Activated CD4-positive, alpha-beta T cell treated with anti-CD3 and anti-CD28 coated beads for 36 hours (primary cell): Measurements from ENCODE around the gene ABCA10. TPM values are rescaled to one million over a fixed set of nuclear protein-coding genes. Genes with fewer than 3 reads are reported as not detected.
"Not testable (repeated sequence)": the region's sequence is repeated elsewhere in the genome, so short reads cannot be mapped to it uniquely, and the experiment has no call there.

Source experiments
- ATAC-seq: fragments of 200-7000 bp; cut with Tn5 transposase; one replicate; pipeline ENCODE4 v1.10.0; 2021; ENCODE audit warnings: mild to moderate bottlenecking, moderate library complexity
- CTCF ChIA-PET: fragments of 350-600 bp; sonication (Branson Sonifier 250); formaldehyde crosslinking; loops from one replicate; lab custom pipeline; 2021; ENCODE audit warnings: antibody characterized with exemption; lab: Charles Lee
- POLR2A ChIA-PET: fragments of 350-600 bp; sonication (Branson Sonifier 250); formaldehyde crosslinking; loops from one replicate; lab custom pipeline; 2021; ENCODE audit warnings: antibody characterized with exemption, inconsistent platforms; lab: Charles Lee
- DNase-seq: peaks from one replicate; pipeline ENCODE4 v3.0.0-alpha.2; 2020
- H3K27ac Mint-ChIP-seq: one replicate; pipeline ENCODE4 v1.8.0; 2021; ENCODE audit warnings: mixed read lengths
- H3K27me3 Mint-ChIP-seq: one replicate; pipeline ENCODE4 v1.8.0; 2021; ENCODE audit warnings: mixed read lengths
- H3K36me3 Mint-ChIP-seq: one replicate; pipeline ENCODE4 v1.8.0; 2021; ENCODE audit warnings: low read depth, mixed read lengths
- H3K4me1 Mint-ChIP-seq: one replicate; pipeline ENCODE4 v1.8.0; 2021; ENCODE audit warnings: mixed read lengths
- H3K4me3 Mint-ChIP-seq: one replicate; pipeline ENCODE4 v1.8.0; 2021; ENCODE audit warnings: mild to moderate bottlenecking, moderate library complexity, mixed read lengths
- H3K9me3 Mint-ChIP-seq: one replicate; pipeline ENCODE4 v1.8.0; 2021; ENCODE audit warnings: low read depth, mixed read lengths
- intact Hi-C, 2 experiments: fragments of 100-400 bp; cut with DNase I in 1 of 2; cut with micrococcal nuclease in 1 of 2; formaldehyde crosslinking; loops; one replicate each; pipeline versions ENCODE4 v1.14.2 to v1.15.1; 2022 to 2024; cut with DNase I, micrococcal nuclease
- total RNA-seq, 2 experiments: library from RNA; stranded (reverse); gene quantifications; one replicate each; pipeline ENCODE4 v1.2.3, GENCODE V29; 2021

The ABCA10 gene
- total RNA-seq, 2 experiments from 2014 or later, result 0.27 to 0.32 TPM

- Mint-ChIP-seq H3K4me3 (no peak overlapping the region), H3K27ac (no peak overlapping the region), H3K36me3 (no peaks in the 10 kb centered on the region), H3K4me1 (peaks cover 9% of the 10 kb centered on the region), H3K27me3 (no peaks in the 10 kb centered on the region), H3K9me3 (peaks cover 6% of the 10 kb centered on the region)
- DNase-seq (no peak), ATAC-seq (no peak)
- CTCF ChIA-PET, result interaction anchor here (0.6 kb wide), 1 partner anchor 923 kb away, joined by 4 read pairs; no protein-coding TSS in a partner anchor
- intact Hi-C loops, result no loop called here
- POLR2A ChIA-PET, result no interaction called here
Observed at GRCh38 chr17:69227541-69227940, 1.1 kb downstream of the ABCA10 start.

- ChIA-PET CTCF (interaction anchor here (0.8 kb wide), 1 partner anchor 89 kb away, joined by 4 read pairs; no protein-coding TSS in a partner anchor), POLR2A (no interaction called here)
- Mint-ChIP-seq H3K36me3 (no peaks in the 10 kb centered on the region), H3K27ac (no peak overlapping the region), H3K4me3 (no peak overlapping the region), H3K4me1 (peaks cover 9% of the 10 kb centered on the region), H3K27me3 (no peaks in the 10 kb centered on the region), H3K9me3 (no peaks in the 10 kb centered on the region)
- intact Hi-C loops, result no loop called here
- no peak for ATAC-seq
- DNase-seq, result no peak
Observed at GRCh38 chr17:69223809-69224208, 4.8 kb downstream of the ABCA10 start.

- no peaks in the 10 kb centered on the region for H3K36me3 Mint-ChIP-seq
- no peaks in the 10 kb centered on the region for H3K27me3 Mint-ChIP-seq
- CTCF ChIA-PET, result no interaction called here
- H3K27ac Mint-ChIP-seq, result no peak overlapping the region
- H3K4me3 Mint-ChIP-seq, result no peak overlapping the region
- DNase-seq, result no peak
- intact Hi-C loops, result no loop called here
- H3K4me1 Mint-ChIP-seq, result peaks cover 9% of the 10 kb centered on the region
- no peak for ATAC-seq
- POLR2A ChIA-PET, result no interaction called here
- no peaks in the 10 kb centered on the region for H3K9me3 Mint-ChIP-seq
Observed at GRCh38 chr17:69222707-69223258, 5.8 kb downstream of the ABCA10 start.

GRCh38 chr17:69220098-69220497 lies 8.5 kb downstream of the ABCA10 start:
- Mint-ChIP-seq H3K9me3 (no peaks in the 10 kb centered on the region), H3K4me1 (peaks cover 6% of the 10 kb centered on the region), H3K36me3 (no peaks in the 10 kb centered on the region), H3K27me3 (no peaks in the 10 kb centered on the region), H3K4me3 (no peak overlapping the region), H3K27ac (no peak overlapping the region)
- intact Hi-C loops, result no loop called here
- ChIA-PET CTCF (interaction anchor here (1.5 kb wide), 1 partner anchor 16 kb away, joined by 3 read pairs; no protein-coding TSS in a partner anchor), POLR2A (no interaction called here)
- DNase-seq (no peak), ATAC-seq (no peak)

DNA sequence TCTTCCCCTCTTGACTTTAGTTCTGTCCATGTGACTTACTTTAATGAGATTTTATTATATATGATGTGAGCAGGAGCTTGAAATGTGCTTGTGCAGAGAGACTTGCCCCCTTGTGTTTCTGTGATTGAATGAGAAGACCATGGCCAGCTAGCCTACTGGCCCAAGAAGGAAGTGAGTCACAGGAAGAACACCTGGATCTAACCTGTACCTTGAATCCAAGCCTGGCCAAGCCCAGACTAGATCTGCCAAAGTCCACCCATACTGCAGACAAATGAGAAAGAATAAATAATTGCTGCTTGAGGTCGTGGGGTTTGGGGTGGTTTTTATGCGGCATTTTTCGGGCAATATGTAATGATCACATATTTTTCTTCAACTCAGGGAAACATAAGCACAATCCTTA lies 9.6 kb downstream of the ABCA10 start:
- no peak for ATAC-seq
- ChIA-PET CTCF (no interaction called here), POLR2A (no interaction called here)
- H3K27me3 Mint-ChIP-seq, result no peaks in the 10 kb centered on the region
- no peaks in the 10 kb centered on the region for H3K9me3 Mint-ChIP-seq
- no peak overlapping the region for H3K27ac Mint-ChIP-seq
- peaks cover 6% of the 10 kb centered on the region for H3K4me1 Mint-ChIP-seq
- H3K4me3 Mint-ChIP-seq, result no peak overlapping the region
- DNase-seq, result no peak
- H3K36me3 Mint-ChIP-seq, result no peaks in the 10 kb centered on the region
- intact Hi-C loops, result no loop called here

DNA sequence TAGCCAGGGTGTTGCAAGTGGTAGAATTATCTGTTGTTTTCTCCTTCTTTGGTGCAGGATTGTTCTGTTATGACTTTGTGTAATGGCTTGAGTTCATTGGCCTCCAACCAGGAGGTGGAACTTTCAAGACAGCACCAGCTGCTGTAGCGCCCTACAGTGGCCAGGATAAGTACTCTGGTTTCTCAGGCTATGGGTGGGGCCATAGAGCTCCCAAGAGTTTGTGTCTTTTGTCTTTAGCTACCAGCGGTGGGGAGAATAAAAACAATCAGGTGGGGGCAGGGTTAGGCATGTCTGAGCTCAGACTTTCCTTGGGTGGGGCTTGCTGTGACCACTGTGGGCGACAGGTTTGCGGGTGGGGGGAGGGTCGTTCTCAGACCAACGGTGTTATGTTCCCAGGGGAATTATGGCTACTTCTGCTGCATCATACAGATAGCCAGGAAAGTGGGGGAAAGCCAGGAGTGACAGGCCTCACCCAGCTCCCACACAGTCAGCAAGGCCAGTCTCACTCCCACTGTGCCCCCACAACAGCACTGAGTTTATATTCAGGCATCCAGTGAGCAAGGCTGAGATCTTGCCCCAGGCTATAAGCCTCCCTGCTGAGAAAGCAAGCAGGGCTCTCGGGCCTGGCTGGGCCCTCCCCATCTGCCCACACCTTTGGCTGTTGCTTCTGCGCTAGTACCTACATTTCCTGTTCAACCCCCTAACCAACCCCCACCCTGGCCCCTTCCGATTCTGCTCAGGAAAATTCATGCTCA lies 15.4 kb downstream of the ABCA10 start:
- no peaks in the 10 kb centered on the region for H3K4me1 Mint-ChIP-seq
- intact Hi-C loops, result no loop called here
- CTCF ChIA-PET, result interaction anchor here (0.6 kb wide), 1 partner anchor 31 kb away, joined by 3 read pairs; no protein-coding TSS in a partner anchor
- POLR2A ChIA-PET, result no interaction called here
- ATAC-seq (no peak), DNase-seq (no peak)
- H3K27ac Mint-ChIP-seq, result no peak overlapping the region
- no peaks in the 10 kb centered on the region for H3K9me3 Mint-ChIP-seq
- H3K4me3 Mint-ChIP-seq, result no peak overlapping the region
- H3K36me3 Mint-ChIP-seq, result no peaks in the 10 kb centered on the region
- H3K27me3 Mint-ChIP-seq, result no peaks in the 10 kb centered on the region

- H3K4me3 Mint-ChIP-seq, result no peak overlapping the region
- CTCF ChIA-PET, result no interaction called here
- no peak overlapping the region for H3K27ac Mint-ChIP-seq
- no peaks in the 10 kb centered on the region for H3K27me3 Mint-ChIP-seq
- H3K9me3 Mint-ChIP-seq, result no peaks in the 10 kb centered on the region
- ATAC-seq, result no peak
- intact Hi-C loops, result no loop called here
- no peaks in the 10 kb centered on the region for H3K4me1 Mint-ChIP-seq
- POLR2A ChIA-PET, result no interaction called here
- no peaks in the 10 kb centered on the region for H3K36me3 Mint-ChIP-seq
- no peak for DNase-seq
Observed at GRCh38 chr17:69208640-69209039, 20.0 kb downstream of the ABCA10 start.

DNA sequence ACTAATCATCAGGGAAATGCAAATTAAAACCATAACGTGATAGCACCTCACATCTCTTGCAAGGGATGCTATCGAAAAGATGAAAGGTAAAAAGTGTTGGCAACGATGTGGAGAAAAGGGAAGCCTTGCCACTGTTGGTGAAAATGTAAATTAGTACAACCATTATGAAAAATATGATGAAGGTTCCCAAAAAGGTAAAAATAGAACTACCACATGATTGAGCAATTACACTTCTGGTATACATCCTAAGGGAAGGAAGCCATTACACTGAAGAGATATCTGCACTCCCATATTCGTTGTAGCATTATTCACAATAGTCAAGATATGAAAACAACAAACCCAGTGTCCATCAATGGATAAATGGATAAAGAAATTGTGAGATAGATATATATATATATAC lies 21.5 kb downstream of the ABCA10 start:
- H3K27me3 Mint-ChIP-seq, result no peaks in the 10 kb centered on the region
- intact Hi-C loops, result no loop called here
- no peak for DNase-seq
- CTCF ChIA-PET, result no interaction called here
- no peaks in the 10 kb centered on the region for H3K9me3 Mint-ChIP-seq
- no peaks in the 10 kb centered on the region for H3K4me1 Mint-ChIP-seq
- no peak overlapping the region for H3K4me3 Mint-ChIP-seq
- no peak for ATAC-seq
- no peak overlapping the region for H3K27ac Mint-ChIP-seq
- H3K36me3 Mint-ChIP-seq, result no peaks in the 10 kb centered on the region
- POLR2A ChIA-PET, result no interaction called here

DNA sequence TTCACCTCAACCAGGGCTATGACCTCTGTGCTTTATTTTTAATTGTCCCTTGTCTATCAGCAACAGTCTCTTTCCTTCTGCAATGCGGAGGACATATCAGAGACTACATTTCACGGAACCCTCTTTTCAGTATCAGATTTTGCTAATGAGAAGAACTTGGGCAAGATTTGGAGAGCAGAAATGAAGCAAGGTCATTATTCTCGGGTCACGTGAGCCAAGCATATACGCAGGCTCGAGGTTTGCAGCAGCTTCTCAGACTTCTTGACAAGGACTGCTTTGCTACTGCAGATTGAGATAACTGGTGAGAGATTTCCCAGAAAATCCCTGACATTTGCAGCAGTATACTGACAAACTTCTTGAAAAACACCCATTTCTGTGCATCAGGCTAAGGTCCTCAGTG lies 30.4 kb downstream of the ABCA10 start:
- Mint-ChIP-seq H3K27ac (no peak overlapping the region), H3K9me3 (no peaks in the 10 kb centered on the region), H3K27me3 (no peaks in the 10 kb centered on the region), H3K36me3 (no peaks in the 10 kb centered on the region), H3K4me1 (no peaks in the 10 kb centered on the region), H3K4me3 (no peak overlapping the region)
- ATAC-seq, result no peak
- DNase-seq, result no peak
- intact Hi-C loops, result no loop called here
- ChIA-PET CTCF (no interaction called here), POLR2A (no interaction called here)

DNA sequence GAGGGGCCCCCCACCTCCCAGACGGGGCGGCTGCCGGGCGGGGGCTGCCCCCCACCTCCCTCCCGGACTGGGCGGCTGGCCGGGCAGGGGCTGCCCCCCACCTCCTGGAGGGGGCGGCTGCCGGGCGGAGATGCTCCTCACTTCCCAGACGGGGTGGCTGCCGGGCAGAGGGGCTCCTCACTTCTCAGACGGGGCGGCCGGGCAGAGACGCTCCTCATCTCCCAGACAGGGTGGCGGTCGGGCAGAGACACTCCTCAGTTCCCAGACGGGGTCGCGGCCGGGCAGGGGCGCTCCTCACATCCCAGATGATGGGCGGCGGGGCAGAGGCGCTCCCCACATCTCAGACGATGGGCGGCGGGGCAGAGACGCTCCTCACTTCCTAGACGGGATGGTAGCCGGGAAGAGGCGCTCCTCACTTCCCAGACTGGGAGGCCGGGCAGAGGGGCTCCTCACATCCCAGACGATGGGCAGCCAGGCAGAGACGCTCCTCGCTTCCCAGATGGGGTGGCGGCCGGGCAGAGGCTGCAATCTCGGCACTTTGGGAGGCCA lies 32.4 kb downstream of the ABCA10 start:
- H3K27me3 Mint-ChIP-seq, ATAC-seq, H3K4me1 Mint-ChIP-seq, intact Hi-C loops, CTCF ChIA-PET, H3K4me3 Mint-ChIP-seq, H3K36me3 Mint-ChIP-seq, POLR2A ChIA-PET, H3K27ac Mint-ChIP-seq, DNase-seq, H3K9me3 Mint-ChIP-seq: not testable (repeated sequence)

GRCh38 chr17:69192754-69193153 lies 35.9 kb downstream of the ABCA10 start:
- no peak for ATAC-seq
- ChIA-PET POLR2A (no interaction called here), CTCF (no interaction called here)
- Mint-ChIP-seq H3K27ac (no peak overlapping the region), H3K4me1 (no peaks in the 10 kb centered on the region), H3K9me3 (no peaks in the 10 kb centered on the region), H3K27me3 (no peaks in the 10 kb centered on the region), H3K36me3 (no peaks in the 10 kb centered on the region), H3K4me3 (no peak overlapping the region)
- intact Hi-C loops, result no loop called here
- DNase-seq, result no peak

GRCh38 chr17:69188796-69189195 lies 39.8 kb downstream of the ABCA10 start:
- no peak for ATAC-seq
- POLR2A ChIA-PET, result no interaction called here
- CTCF ChIA-PET, result no interaction called here
- Mint-ChIP-seq H3K4me1 (no peaks in the 10 kb centered on the region), H3K27me3 (no peaks in the 10 kb centered on the region), H3K27ac (no peak overlapping the region), H3K9me3 (no peaks in the 10 kb centered on the region), H3K4me3 (no peak overlapping the region), H3K36me3 (no peaks in the 10 kb centered on the region)
- DNase-seq, result no peak
- intact Hi-C loops, result no loop called here
